ENCODE results near the gene HEATR1. TPM values are rescaled to one million over a fixed set of nuclear protein-coding genes. Genes with fewer than 3 reads are reported as not detected.
"Not testable (repeated sequence)": the region's sequence is repeated elsewhere in the genome, so short reads cannot be mapped to it uniquely, and the experiment has no call there.

The HEATR1 gene
- total RNA-seq, 4 donors from 2014 or later: 21.1 to 43.4 (median 32.6) TPM

GRCh38 chr1:236602171-236602570 lies 2.1 kb downstream of the HEATR1 start:
- H3K36me3 ChIP-seq: peaks cover 38% of the 10 kb centered on the region
- H3K9me3 ChIP-seq: no peaks in the 10 kb centered on the region
- TF ChIP-seq POLR2A (IDR thresholded peaks at IDR 0.05) (no peak), EP300 (IDR thresholded peaks at IDR 0.05) (no peak), POLR2AphosphoS5 (IDR thresholded peaks at IDR 0.05) (no peak), CTCF (IDR thresholded peaks at IDR 0.05) (no peak)

GRCh38 chr1:236590553-236591150 lies 13.7 kb downstream of the HEATR1 start:
- Histone ChIP-seq H3K4me3 (no peak overlapping the region), H3K9me3 (no peaks in the 10 kb centered on the region), H3K4me1 (no peaks in the 10 kb centered on the region), H3K36me3 (peaks cover 94% of the 10 kb centered on the region), H3K27ac (no peak overlapping the region), H3K27me3 (no peaks in the 10 kb centered on the region)
- 86% methylated on average over 2 of the region's 2 CpGs for WGBS
- DNase-seq (ENCODE audit: low spot score in 2 of 2): no peak
- TF ChIP-seq CTCF (IDR thresholded peaks at IDR 0.05): no peak
- TF ChIP-seq EP300 (IDR thresholded peaks at IDR 0.05): no peak
- no peak for TF ChIP-seq POLR2A (IDR thresholded peaks at IDR 0.05)
- TF ChIP-seq POLR2AphosphoS5 (IDR thresholded peaks at IDR 0.05): no peak

More at GRCh38 chr1:236602171-236602570, 2.1 kb downstream of the HEATR1 start:
- no peak for DNase-seq (ENCODE audit: low spot score in 2 of 2)
- H3K4me1 ChIP-seq: peaks cover 15% of the 10 kb centered on the region
- H3K4me3 ChIP-seq: no peak overlapping the region
- H3K27me3 ChIP-seq: no peaks in the 10 kb centered on the region
- H3K27ac ChIP-seq: no peak overlapping the region

DNA sequence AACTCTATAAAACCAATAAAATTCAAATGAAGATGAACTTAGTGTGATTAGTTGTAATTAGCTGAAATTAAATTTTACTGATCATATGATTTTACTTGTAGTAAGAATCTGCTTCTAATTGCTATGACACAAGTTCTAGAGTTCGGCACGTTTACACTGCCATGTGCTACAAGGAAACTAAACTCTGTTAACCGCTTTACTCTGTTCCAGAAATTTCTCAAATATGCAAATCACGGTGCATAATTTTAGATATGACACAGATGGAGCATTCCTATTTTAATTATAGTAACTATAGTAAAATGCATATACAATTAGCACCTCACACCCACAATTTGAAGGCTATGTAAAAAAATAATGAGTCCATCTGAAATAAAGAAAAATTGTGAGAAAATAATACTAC lies 14.8 kb downstream of the HEATR1 start:
- Histone ChIP-seq H3K9me3 (no peaks in the 10 kb centered on the region), H3K27me3 (no peaks in the 10 kb centered on the region), H3K4me3 (no peak overlapping the region), H3K36me3 (peaks cover 94% of the 10 kb centered on the region), H3K27ac (no peak overlapping the region), H3K4me1 (no peaks in the 10 kb centered on the region)
- no peak for TF ChIP-seq POLR2A (IDR thresholded peaks at IDR 0.05)
- TF ChIP-seq POLR2AphosphoS5 (IDR thresholded peaks at IDR 0.05): no peak
- no peak for TF ChIP-seq EP300 (IDR thresholded peaks at IDR 0.05)
- TF ChIP-seq CTCF (IDR thresholded peaks at IDR 0.05): no peak
- 84% methylated on average over 4 of the region's 4 CpGs for WGBS
- no peak for DNase-seq (ENCODE audit: low spot score in 2 of 2)

DNA sequence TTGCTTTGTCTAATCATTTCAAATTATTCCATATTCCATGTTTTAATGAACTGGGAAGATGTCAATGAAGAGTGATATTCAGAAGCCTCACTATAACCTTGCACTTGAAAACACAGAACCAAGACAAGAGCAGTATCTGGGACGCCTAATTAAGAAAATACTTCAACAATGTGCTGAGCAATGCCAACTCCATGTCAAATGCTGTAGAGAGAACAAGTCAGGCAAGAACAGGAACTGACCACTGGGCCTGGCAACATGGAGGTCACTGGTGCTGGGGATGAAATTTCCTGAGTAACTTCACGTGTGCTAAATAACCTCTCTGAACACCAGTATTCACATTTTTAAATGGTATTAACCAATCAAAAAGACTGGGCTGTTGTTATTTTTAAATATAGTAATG lies 22.8 kb downstream of the HEATR1 start:
- 88% methylated on average over 2 of the region's 2 CpGs for WGBS
- no peak for DNase-seq (ENCODE audit: low spot score in 2 of 2)
- Histone ChIP-seq H3K4me1 (no peaks in the 10 kb centered on the region), H3K4me3 (no peak overlapping the region), H3K27ac (no peak overlapping the region), H3K9me3 (no peaks in the 10 kb centered on the region), H3K27me3 (no peaks in the 10 kb centered on the region), H3K36me3 (peaks cover 89% of the 10 kb centered on the region)
- no peak for TF ChIP-seq POLR2AphosphoS5 (IDR thresholded peaks at IDR 0.05)
- no peak for TF ChIP-seq CTCF (IDR thresholded peaks at IDR 0.05)
- no peak for TF ChIP-seq EP300 (IDR thresholded peaks at IDR 0.05)
- no peak for TF ChIP-seq POLR2A (IDR thresholded peaks at IDR 0.05)

GRCh38 chr1:236580404-236580803 lies 23.9 kb downstream of the HEATR1 start:
- H3K9me3 ChIP-seq; DNase-seq (ENCODE audit: low spot score in 2 of 2); H3K27me3 ChIP-seq; H3K4me1 ChIP-seq; H3K27ac ChIP-seq; H3K4me3 ChIP-seq: not testable (repeated sequence)
- peaks cover 88% of the 10 kb centered on the region for H3K36me3 ChIP-seq
- WGBS: 97% methylated on average over 3 of the region's 3 CpGs

DNA sequence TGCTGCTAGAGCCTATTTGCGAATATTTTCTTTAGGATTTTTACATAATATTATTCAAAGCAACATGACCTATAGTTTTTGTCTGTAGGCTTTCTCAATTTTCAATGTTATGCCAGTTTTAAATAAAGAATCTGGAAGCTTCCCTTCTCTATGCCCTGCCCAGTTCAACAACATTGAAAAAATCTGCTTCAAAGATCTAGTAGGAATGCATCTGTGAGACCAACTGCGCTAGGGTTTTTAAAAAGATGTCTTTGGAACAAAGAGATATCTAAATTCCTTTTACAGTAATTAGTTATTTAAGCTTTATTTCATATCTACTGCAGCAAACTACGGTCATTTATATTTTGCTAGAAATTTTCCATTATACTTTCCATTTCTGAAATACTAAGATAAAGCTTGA lies 25.7 kb downstream of the HEATR1 start:
- Histone ChIP-seq H3K4me3 (no peak overlapping the region), H3K27ac (no peak overlapping the region), H3K4me1 (no peaks in the 10 kb centered on the region), H3K9me3 (no peaks in the 10 kb centered on the region), H3K36me3 (peaks cover 88% of the 10 kb centered on the region), H3K27me3 (no peaks in the 10 kb centered on the region)
- no peak for DNase-seq (ENCODE audit: low spot score in 2 of 2)
- TF ChIP-seq POLR2A (IDR thresholded peaks at IDR 0.05): no peak
- no peak for TF ChIP-seq POLR2AphosphoS5 (IDR thresholded peaks at IDR 0.05)
- no peak for TF ChIP-seq EP300 (IDR thresholded peaks at IDR 0.05)
- no peak for TF ChIP-seq CTCF (IDR thresholded peaks at IDR 0.05)
- 98% methylated on average over 3 of the region's 3 CpGs for WGBS

DNA sequence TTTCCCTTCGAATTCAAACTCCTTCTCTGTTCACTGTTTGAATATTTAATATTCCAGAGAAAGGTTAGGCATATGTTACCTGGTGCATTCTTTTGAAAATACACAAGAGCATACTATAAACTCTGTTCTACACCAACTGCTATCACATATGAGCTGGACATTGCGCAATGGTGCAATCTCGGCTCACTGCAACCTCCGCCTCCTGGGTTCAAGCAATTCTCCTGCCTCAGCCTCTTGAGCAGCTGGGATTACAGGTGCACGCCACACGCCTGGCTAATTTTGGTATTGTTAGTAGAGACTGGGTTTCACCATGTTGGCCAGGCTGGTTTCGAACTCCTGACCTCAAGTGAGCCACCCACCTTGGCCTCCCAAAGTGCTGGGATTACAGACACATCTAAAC lies 27.3 kb downstream of the HEATR1 start:
- not testable (repeated sequence) for H3K27ac ChIP-seq; H3K9me3 ChIP-seq; H3K4me1 ChIP-seq; DNase-seq (ENCODE audit: low spot score in 2 of 2); H3K4me3 ChIP-seq; H3K27me3 ChIP-seq
- H3K36me3 ChIP-seq: peaks cover 87% of the 10 kb centered on the region
- whole genome bisulfite sequencing: 90% methylated on average over 7 of the region's 7 CpGs

Measured in suprapubic skin (tissue), 4 donors.